HG03460 (cell line): ENCODE data around the gene TNS2.
A peak's percentile ranks its signal among the peaks of the same experiment; 100 is the strongest.
"Not testable (repeated sequence)": the region's sequence is repeated elsewhere in the genome, so short reads cannot be mapped to it uniquely, and the experiment has no call there.

Experiments used
- ATAC-seq: cut with Tn5 transposase; IDR thresholded peaks from one replicate; pipeline ENCODE4 v1.9.1; 2021; ENCODE audit not compliant: unreplicated experiment

TNS2 gene

GRCh38 chr12:53093777-53094393 is 44.0 kb downstream of the TNS2 start:
- no peak for ATAC-seq

DNA sequence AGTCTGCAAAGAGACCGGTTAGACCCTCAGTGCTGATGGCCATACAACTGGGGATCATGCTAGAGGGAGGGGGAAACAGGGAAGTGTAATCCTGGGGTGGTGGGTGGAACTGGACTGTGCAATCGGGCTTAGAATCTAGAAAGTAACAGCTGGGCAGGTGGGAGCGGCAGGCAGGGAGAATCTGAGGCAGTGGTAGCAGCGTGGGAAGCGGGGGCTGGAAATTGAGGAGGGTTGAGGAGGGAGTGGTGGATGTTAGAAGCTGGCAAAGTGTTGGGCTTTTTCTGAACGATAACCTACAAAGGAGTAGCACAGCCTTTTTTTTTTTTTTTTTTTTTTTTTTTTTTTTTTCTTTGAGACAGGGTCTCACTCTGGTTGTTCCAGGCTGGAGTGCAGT is 44.5 kb downstream of the TNS2 start:
- ATAC-seq = no peak

- not testable (repeated sequence) for ATAC-seq
Measured at GRCh38 chr12:53094796-53095595, 45.1 kb downstream of the TNS2 start.

GRCh38 chr12:53095596-53095895 is 45.7 kb downstream of the TNS2 start:
- not testable (repeated sequence) for ATAC-seq

- no peak for ATAC-seq
Measured at GRCh38 chr12:53096089-53096741, 46.4 kb downstream of the TNS2 start.

- ATAC-seq = no peak
Measured at GRCh38 chr12:53096759-53097158, 46.9 kb downstream of the TNS2 start.

DNA sequence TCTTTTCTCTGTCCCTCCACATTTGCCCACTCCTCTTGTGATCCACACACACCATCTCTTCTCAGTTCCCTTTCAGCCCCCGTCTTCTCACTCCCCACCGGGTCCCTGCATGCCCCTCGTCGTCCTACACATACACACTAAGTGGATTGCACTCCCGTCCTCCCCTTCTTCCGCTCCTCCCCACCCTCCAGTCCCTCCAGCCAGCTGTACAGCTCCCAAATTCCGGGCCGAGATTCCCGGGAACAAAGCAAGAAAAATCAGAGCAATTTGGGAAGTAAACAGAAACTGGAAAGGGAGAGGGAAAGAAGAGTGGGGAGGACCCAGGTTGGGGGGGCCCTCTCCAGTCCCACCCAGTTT is 47.3 kb downstream of the TNS2 start:
- ATAC-seq = no peak

DNA sequence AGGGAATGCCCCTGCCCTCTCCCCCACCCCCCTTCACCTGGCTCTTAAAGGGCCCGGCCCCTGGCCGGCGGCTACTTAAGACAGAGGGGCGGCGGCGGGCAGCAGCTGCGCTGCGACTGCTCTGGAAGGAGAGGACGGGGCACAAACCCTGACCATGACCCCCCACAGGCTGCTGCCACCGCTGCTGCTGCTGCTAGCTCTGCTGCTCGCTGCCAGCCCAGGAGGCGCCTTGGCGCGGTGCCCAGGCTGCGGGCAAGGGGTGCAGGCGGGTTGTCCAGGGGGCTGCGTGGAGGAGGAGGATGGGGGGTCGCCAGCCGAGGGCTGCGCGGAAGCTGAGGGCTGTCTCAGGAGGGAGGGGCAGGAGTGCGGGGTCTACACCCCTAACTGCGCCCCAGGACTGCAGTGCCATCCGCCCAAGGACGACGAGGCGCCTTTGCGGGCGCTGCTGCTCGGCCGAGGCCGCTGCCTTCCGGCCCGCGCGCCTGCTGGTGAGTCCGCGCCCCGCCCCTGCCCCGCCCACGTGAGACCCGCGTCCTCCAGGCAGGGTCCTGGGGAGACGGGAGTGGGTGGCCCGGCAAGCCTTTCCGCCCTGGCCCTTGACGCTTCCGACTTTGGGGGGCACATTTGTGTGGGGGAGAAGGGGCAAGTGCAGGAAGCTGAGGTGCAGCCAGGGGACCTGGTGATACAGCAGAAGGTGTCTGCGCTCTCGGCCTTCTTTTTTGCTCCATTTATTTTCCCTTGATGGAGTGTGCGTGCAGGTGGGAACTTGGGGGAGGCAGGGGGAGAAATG is 47.9 kb downstream of the TNS2 start, which contains the start of gene IGFBP6:
TSS of gene IGFBP6 (plus strand) at position 104 of the 790 bp plus-strand sequence. CDS start at position 155, 51 bp downstream.
- ATAC-seq = no peak

GRCh38 chr12:53098354-53098981 is 48.6 kb downstream of the TNS2 start:
- no peak for ATAC-seq

GRCh38 chr12:53099071-53099882 is 49.4 kb downstream of the TNS2 start:
- ATAC-seq = no peak

GRCh38 chr12:53100466-53101151 is 50.7 kb downstream of the TNS2 start:
- no peak for ATAC-seq

- ATAC-seq = no peak
Measured at GRCh38 chr12:53101266-53101665, 51.4 kb downstream of the TNS2 start.

- ATAC-seq = no peak
Measured at GRCh38 chr12:53101931-53102781, 52.3 kb downstream of the TNS2 start.

DNA sequence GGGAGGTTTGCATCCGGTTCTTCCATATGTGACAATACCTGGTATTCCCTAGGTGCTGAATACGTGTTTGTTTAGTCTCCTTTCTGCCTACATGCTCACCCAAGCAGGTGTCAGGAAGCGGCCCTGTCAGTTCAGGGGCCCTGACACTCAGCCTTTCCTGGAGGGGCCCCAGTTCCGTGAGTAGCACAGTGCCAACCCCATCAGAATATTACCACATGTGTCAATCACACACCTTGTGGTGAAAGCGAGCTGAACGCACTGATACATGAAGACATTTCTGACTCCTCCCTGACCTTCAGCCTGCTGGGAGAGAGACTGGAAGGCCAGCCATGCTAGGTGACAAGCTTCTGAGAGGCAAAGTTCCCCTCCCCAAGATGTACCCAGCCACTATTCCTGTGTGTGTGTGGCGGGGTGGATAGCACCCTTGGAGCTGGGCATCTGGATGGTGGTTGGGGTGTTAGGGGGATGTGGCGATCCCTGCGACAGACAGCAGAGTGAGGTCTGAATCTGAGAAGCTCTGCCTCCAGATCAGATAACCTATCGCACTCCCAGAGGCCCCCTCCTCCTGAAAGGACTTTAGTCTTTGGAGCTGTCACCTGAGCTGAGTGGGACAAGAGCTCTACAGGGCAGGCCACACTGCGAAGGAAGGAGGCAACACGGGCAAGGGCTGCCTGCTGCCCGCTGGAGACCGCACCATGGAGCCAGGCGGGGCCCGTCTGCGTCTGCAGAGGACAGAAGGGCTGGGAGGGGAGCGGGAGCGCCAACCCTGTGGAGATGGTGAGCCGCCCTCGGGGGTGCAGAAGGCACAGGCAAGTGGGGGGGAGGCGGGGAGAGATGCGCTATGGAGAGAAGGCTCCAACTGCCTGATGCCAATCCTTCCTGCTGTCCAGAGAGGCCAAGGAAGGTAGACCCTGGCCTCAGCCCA is 53.3 kb downstream of the TNS2 start, which contains the start of gene SOAT2:
TSS of gene SOAT2 (plus strand) at position 604 of the 925 bp plus-strand sequence. CDS start at position 696, 92 bp downstream.
- peak; percentile 80 for ATAC-seq

GRCh38 chr12:53103860-53104305 is 54.0 kb downstream of the TNS2 start:
- no peak for ATAC-seq

- ATAC-seq = no peak
Measured at GRCh38 chr12:53105256-53105655, 55.4 kb downstream of the TNS2 start.

GRCh38 chr12:53105712-53106439 is 56.0 kb downstream of the TNS2 start:
- no peak for ATAC-seq
